HEK293 (cell line): Measurements from ENCODE around the gene MYL4.

Experiments
- CTCF ChIA-PET: fragments of 350-600 bp; formaldehyde crosslinking; extraction: SDS; loops from one replicate; lab custom pipeline; 2021; ENCODE audit warnings: antibody characterized with exemption; lab: Yijun Ruan, JAX
- POLR2A ChIA-PET: fragments of 300-600 bp; formaldehyde crosslinking; extraction: SDS; loops from one replicate; lab custom pipeline; 2020; ENCODE audit warnings: antibody characterized with exemption, inconsistent platforms; lab: Yijun Ruan, JAX
- H3K27ac ChIP-seq: fragments of 200-500 bp; sonication (Bioruptor generic); 2 replicates; pipeline ENCODE4 v1.5.1; 2014; ENCODE audit warnings: low read depth, low read length, control low read depth, inconsistent platforms; ENCODE audit errors: extremely low read depth
- H3K36me3 ChIP-seq, 2 experiments: fragments of 200-500 bp in 1 of 2; sonication (Bioruptor generic) in 1 of 2; 1 replicate in 1 of 2; 2 replicates in 1 of 2; pipeline ENCODE4 v1.5.1; 2014 to 2017; ENCODE audit warnings: inconsistent platforms in 2 of 2, low read length in 2 of 2; ENCODE audit not compliant: control insufficient read depth in 2 of 2, insufficient read depth in 1 of 2
- H3K4me1 ChIP-seq: fragments of 200-500 bp; sonication (Bioruptor generic); 2 replicates; pipeline ENCODE4 v1.5.1; 2014; ENCODE audit warnings: mild to moderate bottlenecking, low read length, inconsistent platforms; ENCODE audit not compliant: control insufficient read depth, insufficient read depth
- H3K4me3 ChIP-seq: 2 replicates; pipeline ENCODE4 v1.5.1; 2011; ENCODE audit warnings: low read depth, mild to moderate bottlenecking, control low read depth, low read length, moderate library complexity
- H3K9me3 ChIP-seq: fragments of 200-500 bp; sonication (Bioruptor generic); 2 replicates; pipeline ENCODE4 v1.5.1; 2014; ENCODE audit warnings: low read depth, low read length, inconsistent platforms; ENCODE audit not compliant: control insufficient read depth, insufficient read depth
- EGR2 ChIP-seq: fragments of 450-650 bp; formaldehyde crosslinking; IDR thresholded peaks from 2 replicates; pipeline ENCODE4 v1.5.1; 2016; ENCODE audit warnings: low read depth, missing biosample characterization, missing genetic modification characterization
- GLI2 ChIP-seq: fragments of 450-650 bp; formaldehyde crosslinking; IDR thresholded peaks from 2 replicates; pipeline ENCODE4; 2017; ENCODE audit warnings: missing biosample characterization, missing genetic modification characterization, low read depth, borderline replicate concordance
- GLIS1 ChIP-seq: fragments of 450-650 bp; formaldehyde crosslinking; IDR thresholded peaks from 2 replicates; pipeline ENCODE4 v1.5.1; 2016; ENCODE audit warnings: missing biosample characterization, missing genetic modification characterization
- HOXC10 ChIP-seq: sonication (generic); formaldehyde crosslinking; IDR thresholded peaks from 2 replicates; pipeline ENCODE4 v1.8.1; 2023; ENCODE audit warnings: mild to moderate bottlenecking, missing genetic modification reagents
- PRDM1 ChIP-seq: fragments of 450-650 bp; formaldehyde crosslinking; IDR thresholded peaks from 2 replicates; pipeline ENCODE4; 2016; ENCODE audit warnings: missing biosample characterization, missing genetic modification characterization
- TRIM28 ChIP-seq: IDR thresholded peaks from 2 replicates; pipeline ENCODE4 v1.6.1; 2011; ENCODE audit warnings: low read length, control low read depth, borderline replicate concordance
- ZBTB10 ChIP-seq: fragments of 450-650 bp; formaldehyde crosslinking; IDR thresholded peaks from 2 replicates; pipeline ENCODE4 v1.5.1; 2016; ENCODE audit warnings: missing biosample characterization, missing genetic modification characterization
- ZBTB48 ChIP-seq: fragments of 450-650 bp; formaldehyde crosslinking; IDR thresholded peaks from 2 replicates; pipeline ENCODE4 v1.5.1; 2016; ENCODE audit warnings: missing biosample characterization, missing genetic modification characterization
- ZFHX2 ChIP-seq: fragments of 450-650 bp; formaldehyde crosslinking; conservative IDR thresholded peaks from 2 replicates; pipeline ENCODE4 v1.5.1; 2016; ENCODE audit warnings: missing biosample characterization, missing genetic modification characterization
- ZFP41 ChIP-seq: fragments of 450-650 bp; formaldehyde crosslinking; IDR thresholded peaks from 2 replicates; pipeline ENCODE4 v1.5.1; 2016; ENCODE audit warnings: missing biosample characterization, missing genetic modification characterization, borderline replicate concordance
- ZNF114 ChIP-seq: fragments of 450-650 bp; formaldehyde crosslinking; IDR thresholded peaks from 2 replicates; pipeline ENCODE4 v1.5.0; 2017; ENCODE audit warnings: missing biosample characterization, missing genetic modification characterization
- ZNF19 ChIP-seq: fragments of 450-650 bp; formaldehyde crosslinking; IDR thresholded peaks from 2 replicates; pipeline ENCODE4; 2016; ENCODE audit warnings: missing biosample characterization, missing genetic modification characterization, low read depth
- ZNF223 ChIP-seq: fragments of 450-650 bp; formaldehyde crosslinking; IDR thresholded peaks from 2 replicates; pipeline ENCODE4 v1.5.1; 2016; ENCODE audit warnings: missing biosample characterization, missing genetic modification characterization
- ZNF248 ChIP-seq: fragments of 450-650 bp; formaldehyde crosslinking; IDR thresholded peaks from 2 replicates; pipeline ENCODE4 v1.5.1; 2017; ENCODE audit warnings: missing biosample characterization, missing genetic modification characterization
- ZNF274 ChIP-seq, 2 experiments: fragments of 200-500 bp in 1 of 2; fragments of 450-650 bp in 1 of 2; sonication (Bioruptor generic) in 1 of 2; formaldehyde crosslinking in 1 of 2; IDR thresholded peaks; 2 replicates each; pipeline versions ENCODE4 v1.5.1 to v1.6.1; 2014 to 2016; ENCODE audit warnings: borderline replicate concordance in 1 of 2, inconsistent platforms in 1 of 2, low read length in 1 of 2, missing biosample characterization in 1 of 2, missing genetic modification characterization in 1 of 2
- ZNF366 ChIP-seq: fragments of 450-650 bp; formaldehyde crosslinking; conservative IDR thresholded peaks from 2 replicates; pipeline ENCODE4 v1.5.1; 2016; ENCODE audit warnings: missing biosample characterization, missing genetic modification characterization
- ZNF394 ChIP-seq: fragments of 450-650 bp; formaldehyde crosslinking; IDR thresholded peaks from 2 replicates; pipeline ENCODE4 v1.5.1; 2016; ENCODE audit warnings: missing biosample characterization, missing genetic modification characterization, mild to moderate bottlenecking, moderate library complexity, borderline replicate concordance
- ZNF404 ChIP-seq: fragments of 450-650 bp; formaldehyde crosslinking; IDR thresholded peaks from 2 replicates; pipeline ENCODE4 v1.5.1; 2017; ENCODE audit warnings: missing biosample characterization, missing genetic modification characterization
- ZNF501 ChIP-seq: fragments of 450-650 bp; formaldehyde crosslinking; IDR thresholded peaks from 2 replicates; pipeline ENCODE4 v1.5.1; 2016; ENCODE audit warnings: missing biosample characterization, missing genetic modification characterization
- ZNF596 ChIP-seq: fragments of 450-650 bp; IDR thresholded peaks from 2 replicates; pipeline ENCODE4 v1.5.0; 2018; ENCODE audit warnings: missing biosample characterization, mild to moderate bottlenecking, missing genetic modification characterization, moderate library complexity
- ZNF623 ChIP-seq: fragments of 450-650 bp; formaldehyde crosslinking; IDR thresholded peaks from 2 replicates; pipeline ENCODE4 v1.5.1; 2016; ENCODE audit warnings: missing biosample characterization, missing genetic modification characterization
- ZNF785 ChIP-seq: fragments of 450-650 bp; formaldehyde crosslinking; IDR thresholded peaks from 2 replicates; pipeline ENCODE4 v1.5.1; 2016; ENCODE audit warnings: missing biosample characterization, missing genetic modification characterization
- ZNF830 ChIP-seq: fragments of 450-650 bp; IDR thresholded peaks from 2 replicates; pipeline ENCODE4 v1.5.0; 2018; ENCODE audit warnings: missing biosample characterization, missing genetic modification characterization, low read depth, mild to moderate bottlenecking, moderate library complexity
- ZSCAN18 ChIP-seq: fragments of 450-650 bp; formaldehyde crosslinking; IDR thresholded peaks from 2 replicates; pipeline ENCODE4 v1.5.1; 2016; ENCODE audit warnings: missing biosample characterization, missing genetic modification characterization
- ZXDB ChIP-seq: fragments of 450-650 bp; formaldehyde crosslinking; IDR thresholded peaks from 2 replicates; pipeline ENCODE4 v1.5.1; 2016; ENCODE audit warnings: missing biosample characterization, missing genetic modification characterization

MYL4 gene

GRCh38 chr17:47240806-47241205 lies 31.7 kb downstream of the MYL4 start:
- ChIA-PET POLR2A (interaction anchor here (0.5 to 1.1 kb wide), 2 partner anchors 35 to 409 kb away, joined by 3 to 4 read pairs; no protein-coding TSS in a partner anchor), CTCF (interaction anchor here (0.6 to 4.4 kb wide), 6 partner anchors 8 to 75 kb away, joined by 3 to 31 read pairs (median 4); no protein-coding TSS in a partner anchor)
- no peak for TF ChIP-seq ZNF785
- peak; percentile 78; the same call in 1 of the 2 replicates for TF ChIP-seq ZNF394 (tag by site-specific recombination)
- Histone ChIP-seq H3K9me3 (no peaks in the 10 kb centered on the region), H3K27ac (no peak overlapping the region), H3K4me1 (peaks cover 11% of the 10 kb centered on the region), H3K4me3 (no peak overlapping the region), H3K36me3 (no peaks in the 10 kb centered on the region)

GRCh38 chr17:47242648-47243047 lies 33.5 kb downstream of the MYL4 start:
- POLR2A ChIA-PET = interaction anchor here (1.4 kb wide), 1 partner anchor 33 kb away, joined by 4 read pairs; no protein-coding TSS in a partner anchor
- Histone ChIP-seq H3K4me1 (peaks cover 11% of the 10 kb centered on the region), H3K4me3 (no peak overlapping the region), H3K9me3 (no peaks in the 10 kb centered on the region), H3K27ac (no peak overlapping the region), H3K36me3 (no peaks in the 10 kb centered on the region)
- CTCF ChIA-PET = interaction anchor here (0.7 to 4.4 kb wide), 4 partner anchors 12 to 300 kb away, joined by 4 to 31 read pairs (median 6); no protein-coding TSS in a partner anchor
- TF ChIP-seq ZFHX2 (tag by site-specific recombination) = peak; percentile 79
- no peak for TF ChIP-seq ZNF274 (IDR thresholded peaks at IDR 0.05; ENCODE audit: low read length)
- TF ChIP-seq ZNF274 (tag by site-specific recombination; IDR thresholded peaks at IDR 0.05; ENCODE audit: borderline replicate concordance) = no peak
- no peak for TF ChIP-seq ZFP41 (tag by site-specific recombination)
- TF ChIP-seq EGR2 (tag by site-specific recombination) = peak; percentile 78
- no peak for TF ChIP-seq ZNF19
- peak; percentile 31; the same call in 1 of the 2 replicates for TF ChIP-seq GLIS1 (tag by site-specific recombination)
- TF ChIP-seq ZXDB (tag by site-specific recombination) = no peak

GRCh38 chr17:47243737-47244598 lies 34.8 kb downstream of the MYL4 start:
- no peaks in the 10 kb centered on the region for H3K9me3 ChIP-seq
- no peak overlapping the region for H3K27ac ChIP-seq
- POLR2A ChIA-PET = interaction anchor here (1.4 kb wide), 1 partner anchor 31 kb away, joined by 4 read pairs; no protein-coding TSS in a partner anchor
- H3K4me1 ChIP-seq = peaks cover 11% of the 10 kb centered on the region
- CTCF ChIA-PET = interaction anchor here (0.6 to 1.4 kb wide), 2 partner anchors 247 to 302 kb away, joined by 4 read pairs; no protein-coding TSS in a partner anchor
- no peaks in the 10 kb centered on the region for H3K36me3 ChIP-seq
- no peak overlapping the region for H3K4me3 ChIP-seq
- TF ChIP-seq ZNF501 (tag by site-specific recombination) = no peak
- peak; percentile 31; the same call in 1 of the 2 replicates for TF ChIP-seq ZSCAN18 (tag by site-specific recombination)
- no peak for TF ChIP-seq ZNF248 (tag by site-specific recombination)
- no peak for TF ChIP-seq ZBTB10 (tag by site-specific recombination)
- TF ChIP-seq TRIM28 = no peak
- TF ChIP-seq EGR2 (tag by site-specific recombination) = peak; percentile 95
- TF ChIP-seq ZNF114 (tag by site-specific recombination) = no peak
- no peak for TF ChIP-seq ZNF404 (tag by site-specific recombination)
- no peak for TF ChIP-seq ZNF623 (tag by site-specific recombination)
- no peak for TF ChIP-seq ZNF830 (tag by site-specific recombination)
- no peak for TF ChIP-seq GLI2 (tag by site-specific recombination)
- no peak for TF ChIP-seq ZBTB48 (tag by site-specific recombination)
- no peak for TF ChIP-seq HOXC10
- TF ChIP-seq ZNF223 = no peak
- TF ChIP-seq PRDM1 (tag by site-specific recombination) = peak; percentile 99
- peak; percentile 67; the same call in 1 of the 2 replicates for TF ChIP-seq ZNF596 (tag by site-specific recombination)
- TF ChIP-seq ZFHX2 (tag by site-specific recombination) = peak; percentile 87
- TF ChIP-seq ZNF366 (tag by site-specific recombination) = peak; percentile 99
